HepG2 (cell line): ENCODE measurements around the gene PTK7. TPM values are rescaled to one million over a fixed set of nuclear protein-coding genes. Genes with fewer than 3 reads are reported as not detected.

ENCODE experiments used
- AGO2 ChIP-seq: fragments of 200-400 bp; formaldehyde crosslinking; optimal IDR thresholded peaks from 2 replicates; pipeline ENCODE3; 2017; ENCODE audit warnings: mild to moderate bottlenecking, low read depth, low read length, moderate library complexity
- CREB3 ChIP-seq: sonication (generic); formaldehyde crosslinking; IDR thresholded peaks from 2 replicates; pipeline ENCODE4 v1.5.0; 2020; ENCODE audit warnings: missing genetic modification reagents
- ELF1 ChIP-seq: sonication (generic); formaldehyde crosslinking; IDR thresholded peaks from 2 replicates; pipeline ENCODE4 v1.4.0; 2020; ENCODE audit warnings: missing genetic modification reagents
- ETV6 ChIP-seq: sonication (generic); formaldehyde crosslinking; conservative IDR thresholded peaks from 2 replicates; pipeline ENCODE4 v1.4.0; 2020; ENCODE audit warnings: missing genetic modification reagents
- GATAD2A ChIP-seq: IDR thresholded peaks from 2 replicates; pipeline ENCODE4 v1.6.1; 2016
- HNRNPK ChIP-seq: fragments of 200-400 bp; formaldehyde crosslinking; IDR thresholded peaks from 2 replicates; pipeline ENCODE4 v1.6.1; 2018; ENCODE audit warnings: low read length, low read depth, moderate library complexity, mild to moderate bottlenecking; ENCODE audit not compliant: poor library complexity, severe bottlenecking
- KLF15 ChIP-seq: sonication (generic); formaldehyde crosslinking; IDR thresholded peaks from 2 replicates; pipeline ENCODE4 v1.8.1; 2023; ENCODE audit warnings: borderline replicate concordance, mild to moderate bottlenecking, inconsistent platforms, missing genetic modification reagents, mixed read lengths
- KMT2A ChIP-seq: sonication (generic); formaldehyde crosslinking; IDR thresholded peaks from 2 replicates; pipeline ENCODE4 v1.4.0; 2020; ENCODE audit warnings: missing genetic modification reagents
- NCOA5 ChIP-seq: sonication (generic); formaldehyde crosslinking; IDR thresholded peaks from 2 replicates; pipeline ENCODE4 v1.4.0; 2020; ENCODE audit warnings: missing genetic modification reagents
- NPAS2 ChIP-seq: sonication (generic); formaldehyde crosslinking; IDR thresholded peaks from 2 replicates; pipeline ENCODE4 v1.8.0; 2022; ENCODE audit warnings: mild to moderate bottlenecking, missing genetic modification reagents, borderline replicate concordance
- SAFB2 ChIP-seq: sonication (generic); formaldehyde crosslinking; IDR thresholded peaks from 2 replicates; pipeline ENCODE4 v1.5.1; 2020; ENCODE audit warnings: missing genetic modification reagents, low read depth, mild to moderate bottlenecking, borderline replicate concordance
- SCMH1 ChIP-seq: sonication (generic); formaldehyde crosslinking; IDR thresholded peaks from 2 replicates; pipeline ENCODE4 v1.9.0; 2021; ENCODE audit warnings: missing genetic modification reagents, mild to moderate bottlenecking, borderline replicate concordance
- TBP ChIP-seq: sonication (generic); formaldehyde crosslinking; IDR thresholded peaks from 2 replicates; pipeline ENCODE4 v1.5.0; 2020; ENCODE audit warnings: missing genetic modification reagents
- THAP11 ChIP-seq: IDR thresholded peaks from 2 replicates; pipeline ENCODE4 v1.6.1; 2016; ENCODE audit warnings: missing biosample characterization, missing genetic modification reagents
- TRIM22 ChIP-seq: fragments of 450-650 bp; IDR thresholded peaks from 2 replicates; pipeline ENCODE4 v1.6.1; 2017
- U2AF2 ChIP-seq: fragments of 200-400 bp; formaldehyde crosslinking; IDR thresholded peaks from 2 replicates; pipeline ENCODE4 v1.6.1; 2017; ENCODE audit warnings: low read depth, mild to moderate bottlenecking, low read length
- ZBTB7B ChIP-seq: sonication (generic); formaldehyde crosslinking; IDR thresholded peaks from 2 replicates; pipeline ENCODE4 v1.4.0; 2020; ENCODE audit warnings: missing genetic modification reagents
- ZFP37 ChIP-seq: sonication (generic); formaldehyde crosslinking; IDR thresholded peaks from 2 replicates; pipeline ENCODE4 v1.4.0; 2020; ENCODE audit warnings: missing genetic modification reagents, borderline replicate concordance
- ZNF225 ChIP-seq: sonication (generic); formaldehyde crosslinking; IDR thresholded peaks from 2 replicates; pipeline ENCODE4 v1.4.0; 2020; ENCODE audit warnings: mild to moderate bottlenecking, missing genetic modification reagents
- ZNF496 ChIP-seq: sonication (generic); formaldehyde crosslinking; IDR thresholded peaks from 2 replicates; pipeline ENCODE4 v1.8.1; 2023; ENCODE audit warnings: mild to moderate bottlenecking, moderate library complexity, missing genetic modification reagents; ENCODE audit not compliant: insufficient replicate concordance
- ZNF510 ChIP-seq: sonication (generic); formaldehyde crosslinking; IDR thresholded peaks from 2 replicates; pipeline ENCODE4 v1.4.0; 2020; ENCODE audit warnings: low read depth, mild to moderate bottlenecking, missing genetic modification reagents
- ZNF775 ChIP-seq: sonication (generic); formaldehyde crosslinking; IDR thresholded peaks from 2 replicates; pipeline ENCODE4 v1.4.0; 2020; ENCODE audit warnings: missing genetic modification reagents, mild to moderate bottlenecking, moderate library complexity, borderline replicate concordance
- ZNF777 ChIP-seq: sonication (generic); formaldehyde crosslinking; IDR thresholded peaks from 2 replicates; pipeline ENCODE4 v1.4.0; 2020; ENCODE audit warnings: missing genetic modification reagents
- ZNF879 ChIP-seq: sonication (generic); formaldehyde crosslinking; IDR thresholded peaks from 2 replicates; pipeline ENCODE4 v1.8.1; 2023; ENCODE audit warnings: missing genetic modification reagents
- ZSCAN9 ChIP-seq: IDR thresholded peaks from 2 replicates; pipeline ENCODE4 v1.6.1; 2016; ENCODE audit warnings: borderline replicate concordance
- ZUFSP ChIP-seq: sonication (generic); formaldehyde crosslinking; IDR thresholded peaks from 2 replicates; pipeline ENCODE4 v1.9.0; 2021; ENCODE audit warnings: missing genetic modification reagents, mild to moderate bottlenecking, borderline replicate concordance
- polyA plus RNA-seq, 8 experiments: library from polyadenylated mRNA; depleted of rRNA in 3 of 8; stranded (reverse) in 7 of 8; unstranded in 1 of 8; fragments of >200 nt; fragmentation: Illumina TruSeq in 4 of 8; extraction: Trizol in 4 of 8; gene quantifications; 2 replicates each; pipeline versions ENCODE4 v1.2.1 to v1.2.3, GENCODE V29; 2011 to 2016; ENCODE audit warnings: low read depth in 4 of 8, missing spikeins in 1 of 8, mixed read lengths in 1 of 8; ENCODE audit not compliant: insufficient read depth in 1 of 8
- total RNA-seq, 5 experiments: library from RNA; depleted of rRNA; stranded (reverse); fragments of >200 nt; fragmentation: Illumina TruSeq; extraction: Trizol; gene quantifications; 2 replicates each; pipeline ENCODE4 v1.2.3, GENCODE V29; 2016; ENCODE audit warnings: low read depth in 1 of 5
- TF ChIP-seq, protein P1 (sequence below): sonication (generic); formaldehyde crosslinking; IDR thresholded peaks from 2 replicates; pipeline ENCODE4 v1.5.0; 2020; ENCODE audit warnings: missing genetic modification reagents

PTK7 gene
- total and polyA plus RNA-seq, 2 of the 13 experiments (the other 11 are each of a cell fraction or from before 2014, with no cell fraction given) = 98.5 to 99.8 TPM

DNA sequence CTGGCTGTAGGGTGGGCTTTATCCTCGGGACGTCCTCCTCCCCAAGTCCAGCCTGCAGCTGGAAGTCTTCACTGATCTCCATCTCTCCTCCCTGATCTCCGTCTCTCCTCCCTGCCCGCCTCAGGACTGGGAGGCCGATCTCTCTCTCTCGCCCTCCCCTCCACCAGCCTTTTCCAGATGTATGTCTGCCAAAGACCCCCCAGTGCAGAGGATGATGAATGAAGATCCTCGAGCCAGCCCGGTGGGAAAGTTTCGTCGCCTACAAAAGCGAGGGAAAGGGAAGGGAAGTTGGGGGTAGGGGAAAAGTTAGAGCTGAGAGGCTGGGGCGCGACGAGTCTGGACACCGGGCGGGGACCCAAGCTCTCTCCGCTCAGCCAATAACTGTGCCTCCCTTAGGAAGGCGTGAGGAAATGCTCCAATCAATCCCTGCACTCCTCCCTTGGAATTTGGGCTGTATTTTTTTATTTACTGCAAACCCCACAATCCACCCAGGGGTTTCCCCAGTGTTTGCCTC lies 94.4 kb downstream of the PTK7 start (continued):
- no peak for TF ChIP-seq HNRNPK
- TF ChIP-seq KLF15 (CRISPR knock-in tag) = no peak
- TF ChIP-seq ZNF777 (CRISPR knock-in tag) = no peak
- TF ChIP-seq ETV6 = no peak
- TF ChIP-seq CREB3 = no peak
- no peak for TF ChIP-seq ZNF496 (CRISPR knock-in tag)
- TF ChIP-seq SAFB2 (CRISPR knock-in tag) = no peak
- TF ChIP-seq ZNF225 (CRISPR knock-in tag) = no peak
- no peak for TF ChIP-seq AGO2
- TF ChIP-seq, protein P1, sequence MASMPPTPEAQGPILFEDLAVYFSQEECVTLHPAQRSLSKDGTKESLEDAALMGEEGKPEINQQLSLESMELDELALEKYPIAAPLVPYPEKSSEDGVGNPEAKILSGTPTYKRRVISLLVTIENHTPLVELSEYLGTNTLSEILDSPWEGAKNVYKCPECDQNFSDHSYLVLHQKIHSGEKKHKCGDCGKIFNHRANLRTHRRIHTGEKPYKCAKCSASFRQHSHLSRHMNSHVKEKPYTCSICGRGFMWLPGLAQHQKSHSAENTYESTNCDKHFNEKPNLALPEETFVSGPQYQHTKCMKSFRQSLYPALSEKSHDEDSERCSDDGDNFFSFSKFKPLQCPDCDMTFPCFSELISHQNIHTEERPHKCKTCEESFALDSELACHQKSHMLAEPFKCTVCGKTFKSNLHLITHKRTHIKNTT (CRISPR knock-in tag) = no peak
- no peak for TF ChIP-seq NPAS2 (CRISPR knock-in tag)
- TF ChIP-seq U2AF2 = no peak
- no peak for TF ChIP-seq ELF1
- no peak for TF ChIP-seq ZNF775
- TF ChIP-seq ZBTB7B (CRISPR knock-in tag) = no peak
- TF ChIP-seq SCMH1 = no peak
- TF ChIP-seq ZNF510 (CRISPR knock-in tag) = no peak; the same call in 1 of the 2 replicates
- TF ChIP-seq ZSCAN9 (CRISPR knock-in tag) = no peak
- no peak for TF ChIP-seq ZUFSP (CRISPR knock-in tag)
- no peak for TF ChIP-seq ZNF879
- no peak; the same call in 1 of the 2 replicates for TF ChIP-seq KMT2A (CRISPR knock-in tag)
- no peak for TF ChIP-seq TBP (CRISPR knock-in tag)
- TF ChIP-seq THAP11 = no peak
- TF ChIP-seq NCOA5 (CRISPR knock-in tag) = no peak
- TF ChIP-seq TRIM22 = no peak
- TF ChIP-seq GATAD2A (CRISPR knock-in tag) = no peak
- no peak for TF ChIP-seq ZFP37
